Measurements from ENCODE around the gene HSPA4.
"Not testable (repeated sequence)": the region's sequence is repeated elsewhere in the genome, so short reads cannot be mapped to it uniquely, and the experiment has no call there.

Gene HSPA4

GRCh38 chr5:133121611-133122150, 69.9 kb downstream of the HSPA4 start:
- no peak for DNase-seq (ENCODE audit: low read depth in 1 of 2, low spot score in 1 of 2)

GRCh38 chr5:133122711-133123110, 70.9 kb downstream of the HSPA4 start:
- no peak for DNase-seq (ENCODE audit: low read depth in 1 of 2, low spot score in 1 of 2)

DNA sequence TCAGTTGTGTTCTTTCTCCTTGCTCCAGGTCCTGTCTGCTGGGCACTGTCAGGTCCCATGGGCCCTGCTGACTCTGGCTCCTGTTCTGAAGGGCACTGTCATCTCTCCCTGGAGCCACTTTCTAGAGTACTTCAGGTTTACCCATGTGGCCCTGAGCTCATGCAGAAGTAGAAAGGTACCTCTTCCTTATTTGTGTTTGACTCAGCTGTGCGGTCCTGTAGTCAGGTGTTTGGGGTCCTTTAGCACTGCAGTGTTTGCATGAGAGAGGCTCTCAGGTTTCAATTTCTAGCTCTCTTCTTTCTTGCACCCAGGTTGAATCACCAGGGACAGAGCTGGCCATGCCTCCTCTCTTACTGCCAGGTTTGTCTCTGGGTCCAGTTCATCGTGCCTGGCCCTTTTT, 71.5 kb downstream of the HSPA4 start:
- no peak for DNase-seq (ENCODE audit: low read depth in 1 of 2, low spot score in 1 of 2)

GRCh38 chr5:133124891-133125290, 73.1 kb downstream of the HSPA4 start:
- DNase-seq (ENCODE audit: low read depth in 1 of 2, low spot score in 1 of 2): no peak

- DNase-seq (ENCODE audit: low read depth in 1 of 2, low spot score in 1 of 2): no peak
Observed at GRCh38 chr5:133128066-133128465, 76.3 kb downstream of the HSPA4 start.

DNA sequence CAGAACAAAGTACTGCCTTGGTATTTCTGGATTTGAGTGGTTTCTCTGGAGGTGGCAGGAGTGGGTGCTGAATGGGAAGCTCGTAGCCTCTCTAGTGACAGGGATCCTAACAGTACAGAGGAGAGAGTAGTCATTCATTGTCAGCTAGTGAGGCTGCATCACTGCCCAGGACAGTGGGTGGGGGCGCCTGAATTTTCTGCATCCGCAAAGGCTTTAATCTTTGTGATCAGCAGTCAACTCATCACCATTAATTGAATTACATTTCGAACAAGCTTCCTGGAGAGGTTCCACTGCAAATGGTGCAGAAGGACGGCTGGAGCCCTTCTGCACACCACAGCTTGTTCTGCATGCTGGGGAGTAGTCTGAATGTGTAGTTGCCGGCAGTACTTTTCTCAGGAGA, 77.5 kb downstream of the HSPA4 start:
- DNase-seq (ENCODE audit: low read depth in 1 of 2, low spot score in 1 of 2): no peak

DNA sequence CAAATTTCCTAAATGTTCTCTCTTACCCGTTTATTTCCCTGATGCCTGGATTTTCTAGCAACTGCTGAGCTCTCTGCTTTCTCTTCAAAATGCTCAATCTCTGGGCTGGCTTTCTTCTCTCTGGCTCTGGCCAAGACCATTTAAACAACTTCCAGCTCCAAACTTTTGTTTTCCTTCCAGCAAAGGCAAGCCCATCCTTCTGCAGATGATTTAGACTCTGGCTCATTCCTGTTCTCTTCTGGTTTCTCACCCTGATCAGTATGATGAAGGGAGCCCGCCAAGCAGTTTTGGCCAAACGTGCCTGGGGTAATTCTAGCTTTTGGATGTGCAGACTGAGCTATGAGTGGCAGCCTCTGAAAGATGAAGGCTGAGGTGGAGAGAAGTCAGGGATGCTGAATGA, 78.1 kb downstream of the HSPA4 start:
- no peak for DNase-seq (ENCODE audit: low read depth in 1 of 2, low spot score in 1 of 2)

DNA sequence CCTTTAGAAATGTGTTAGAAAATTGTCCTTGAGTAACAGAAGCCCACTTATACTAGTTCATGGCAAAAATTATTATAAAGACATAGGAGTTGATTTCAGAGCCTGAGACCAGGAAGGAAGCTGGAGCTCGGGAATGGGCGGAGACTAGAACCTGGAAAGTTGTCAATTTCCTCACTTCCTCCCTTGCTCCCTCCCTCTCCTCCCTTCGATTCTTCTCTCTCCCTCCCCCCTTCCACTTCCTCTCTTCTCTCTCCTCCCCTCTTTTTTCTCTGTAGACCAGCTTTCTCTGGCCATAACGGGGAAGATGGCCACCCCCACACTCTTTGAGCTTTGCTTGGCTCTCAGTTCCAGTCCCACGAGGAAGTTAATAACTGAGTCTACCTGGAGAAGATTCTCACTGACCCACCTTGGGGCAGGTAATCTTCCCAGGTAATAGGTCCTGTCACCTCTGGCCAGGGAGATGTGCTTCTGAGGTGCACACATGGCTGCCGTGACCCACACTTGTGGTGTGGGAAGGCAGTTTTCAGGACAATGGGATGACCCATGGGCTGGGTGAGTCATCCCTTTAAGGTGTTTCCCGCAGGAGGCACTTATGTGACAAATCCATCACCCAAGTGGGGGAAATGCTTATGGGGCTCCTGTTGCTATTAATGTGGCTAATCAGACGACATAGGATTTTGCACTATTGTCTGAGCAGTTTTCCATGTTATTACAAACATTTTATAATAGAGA, 78.7 kb downstream of the HSPA4 start:
- DNase-seq (ENCODE audit: low read depth in 1 of 2, low spot score in 1 of 2): no peak

DNA sequence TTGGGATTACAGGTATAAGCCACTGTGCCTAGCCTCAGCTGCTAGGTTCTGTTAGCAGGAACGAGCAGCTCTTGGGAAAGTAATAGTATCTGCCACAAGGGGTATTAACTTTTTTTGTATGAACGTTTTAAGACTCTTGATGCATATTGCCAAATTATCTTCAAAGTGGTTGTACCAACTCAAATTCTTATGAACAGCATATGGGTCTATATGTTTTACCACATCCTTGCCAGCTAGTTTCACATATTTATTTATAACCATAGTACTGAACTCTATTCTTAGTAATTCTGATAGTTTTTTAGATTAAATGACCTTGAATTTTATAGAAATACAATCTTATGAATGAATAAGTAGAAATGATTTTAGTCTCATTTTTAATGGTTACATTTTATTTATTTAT, 80.9 kb downstream of the HSPA4 start:
- no peak for DNase-seq (ENCODE audit: low read depth in 1 of 2, low spot score in 1 of 2)

GRCh38 chr5:133133241-133133640, 81.4 kb downstream of the HSPA4 start:
- not testable (repeated sequence) for DNase-seq (ENCODE audit: low read depth in 1 of 2, low spot score in 1 of 2)

GRCh38 chr5:133136890-133137289, 85.1 kb downstream of the HSPA4 start:
- DNase-seq (ENCODE audit: low read depth in 1 of 2, low spot score in 1 of 2): not testable (repeated sequence)

DNA sequence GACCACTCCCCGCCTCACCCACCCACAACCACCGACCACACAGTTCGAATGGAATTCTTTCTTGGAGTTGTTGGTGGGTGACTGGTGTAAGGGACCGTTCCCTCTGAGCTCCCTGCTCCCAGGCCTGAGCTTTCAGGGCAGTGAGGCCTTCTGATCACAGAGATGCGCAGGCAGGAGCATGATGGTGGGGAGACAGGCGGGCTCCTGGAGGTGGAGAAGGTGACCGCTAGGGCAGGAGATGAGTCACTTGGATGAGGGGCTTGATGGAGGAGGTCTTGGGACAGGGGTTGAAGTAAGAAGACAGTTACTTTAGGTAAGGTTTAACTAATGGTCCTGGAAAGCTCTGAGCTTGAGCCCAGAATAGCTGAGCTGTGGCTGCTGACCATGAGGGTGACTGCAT, 88.5 kb downstream of the HSPA4 start:
- no peak for DNase-seq (ENCODE audit: low read depth in 1 of 2, low spot score in 1 of 2)

DNA sequence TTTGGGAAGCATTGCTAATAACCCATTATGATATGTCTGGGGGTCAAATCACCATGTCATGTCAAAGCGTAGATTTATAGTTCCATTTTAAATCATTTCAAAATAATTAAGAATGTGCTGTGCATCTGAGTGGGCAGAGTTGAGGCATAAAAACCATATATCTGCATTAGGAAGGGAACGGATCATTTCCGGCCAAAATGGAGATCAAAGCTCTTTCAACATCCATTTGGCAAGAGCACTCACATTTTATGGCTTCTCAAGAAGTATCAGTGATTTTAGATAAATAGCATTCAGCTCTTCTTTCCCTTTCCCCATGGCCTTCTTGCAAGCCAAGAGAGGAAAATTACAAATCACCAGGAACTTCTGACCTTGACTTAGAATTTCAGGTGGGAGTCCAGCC, 89.9 kb downstream of the HSPA4 start:
- no peak for DNase-seq (ENCODE audit: low read depth in 1 of 2, low spot score in 1 of 2)

DNA sequence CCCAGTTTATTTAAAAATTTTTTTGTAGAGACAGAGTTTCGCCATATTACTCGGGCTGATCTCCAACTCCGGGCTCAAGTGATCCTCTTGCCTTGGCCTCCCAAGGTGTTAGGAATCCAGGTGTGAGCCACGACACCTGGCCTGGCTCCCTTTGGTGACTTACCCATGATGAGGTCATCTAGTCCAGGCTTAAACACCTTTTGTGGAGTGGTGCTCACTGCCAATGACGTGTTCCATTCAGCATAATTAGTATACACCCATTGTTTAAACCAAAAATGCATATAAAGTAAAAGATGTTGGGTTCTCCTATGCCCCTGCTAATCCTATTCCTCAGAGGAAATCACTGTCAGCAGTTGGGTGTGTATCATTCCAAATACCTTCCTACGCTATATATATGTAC, 91.0 kb downstream of the HSPA4 start:
- no peak for DNase-seq (ENCODE audit: low read depth in 1 of 2, low spot score in 1 of 2)

DNA sequence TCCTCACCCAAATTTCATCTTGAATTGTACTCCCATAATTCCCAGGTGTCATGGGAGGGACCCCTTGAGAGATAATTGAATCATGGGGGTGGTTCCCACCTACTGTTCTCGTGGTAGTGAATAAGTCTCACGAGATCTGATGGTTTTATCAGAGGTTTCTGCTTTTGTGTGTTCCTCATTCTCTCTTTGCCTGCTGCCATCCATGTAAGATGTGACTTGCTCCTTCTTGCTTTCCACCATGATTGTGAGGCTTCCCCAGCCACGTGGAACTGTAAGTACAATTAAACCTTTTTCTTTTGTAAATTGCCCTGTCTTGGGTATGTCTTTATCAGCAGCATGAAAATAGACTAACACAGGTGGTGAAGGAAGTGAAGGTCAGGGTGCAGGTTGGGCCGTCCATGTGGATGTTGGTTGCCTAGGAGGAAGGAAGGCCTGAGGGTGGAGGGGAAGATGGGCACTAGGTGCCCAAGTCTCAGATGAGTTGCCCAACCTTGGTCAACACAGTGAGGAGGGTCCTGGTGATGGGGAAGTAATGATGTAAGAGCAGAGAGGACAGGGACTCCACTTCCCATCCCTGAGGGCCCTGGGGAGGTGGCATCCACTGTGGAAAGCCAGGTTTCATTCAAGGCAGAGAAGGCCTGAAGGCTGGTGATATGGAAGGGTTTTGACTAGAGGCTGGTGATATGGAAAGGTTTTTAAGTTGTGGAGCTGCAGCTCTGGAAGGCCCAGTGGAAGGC, 92.6 kb downstream of the HSPA4 start:
- no peak for DNase-seq (ENCODE audit: low read depth in 1 of 2, low spot score in 1 of 2)

- no peak for DNase-seq (ENCODE audit: low read depth in 1 of 2, low spot score in 1 of 2)
Observed at GRCh38 chr5:133145436-133146170, 93.8 kb downstream of the HSPA4 start.

- DNase-seq (ENCODE audit: low read depth in 1 of 2, low spot score in 1 of 2): no peak
Observed at GRCh38 chr5:133147411-133147810, 95.6 kb downstream of the HSPA4 start.

GRCh38 chr5:133147815-133148567, 96.2 kb downstream of the HSPA4 start:
- no peak for DNase-seq (ENCODE audit: low read depth in 1 of 2, low spot score in 1 of 2)

DNA sequence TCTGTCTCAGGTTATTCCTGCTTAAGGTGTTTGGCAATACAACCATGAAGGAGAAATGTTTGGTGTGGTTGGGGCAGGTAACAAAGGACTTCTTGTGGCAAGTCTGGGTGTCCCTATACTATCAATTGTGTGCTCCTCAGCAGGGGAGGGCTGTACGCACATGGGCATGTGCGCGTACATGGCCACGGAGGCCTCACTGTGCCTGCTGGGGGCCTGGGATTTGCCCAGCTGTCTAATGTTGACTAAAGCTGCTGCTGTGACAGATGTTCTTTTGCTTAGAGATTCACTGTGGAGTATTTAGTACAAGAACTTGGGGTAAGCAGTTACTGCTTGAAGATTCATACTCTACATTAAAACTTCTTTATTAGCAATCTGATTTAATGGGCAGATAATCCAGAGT, 97.5 kb downstream of the HSPA4 start:
- no peak for DNase-seq (ENCODE audit: low read depth in 1 of 2, low spot score in 1 of 2)

DNA sequence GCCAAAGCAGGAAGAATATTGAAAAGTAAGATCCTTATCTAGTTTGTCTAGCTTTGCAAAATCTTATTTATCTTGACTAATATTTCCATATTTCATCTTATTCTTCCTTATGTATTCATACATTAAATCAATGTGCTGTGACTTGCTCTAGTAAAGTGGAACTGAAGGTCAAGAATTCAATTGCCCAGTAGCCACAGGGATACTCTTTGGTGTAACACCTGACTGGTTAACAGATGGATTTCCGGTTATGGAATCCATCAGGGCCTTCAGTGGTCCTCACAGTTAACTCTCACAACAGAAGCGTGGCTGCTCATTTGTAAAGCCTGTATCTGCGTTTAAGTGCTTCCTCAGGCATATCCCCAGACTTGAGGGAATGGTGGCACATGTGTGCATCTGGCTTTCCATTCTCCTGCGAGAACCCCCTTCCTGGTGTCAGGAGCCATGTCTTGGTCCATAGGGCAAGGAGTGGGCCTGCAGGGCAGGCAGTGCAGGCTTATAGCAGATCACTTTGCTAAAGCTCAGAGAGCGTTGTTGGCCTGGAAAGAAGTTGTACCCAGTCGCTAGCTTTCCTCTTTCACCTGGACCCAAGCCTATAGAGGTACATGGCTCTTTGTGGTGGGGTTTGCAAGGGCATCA, 99.2 kb downstream of the HSPA4 start:
- DNase-seq (ENCODE audit: low read depth in 1 of 2, low spot score in 1 of 2): no peak

All from activated T-helper 1 cell treated with anti-CD3 and anti-CD28 coated beads, Interleukin-2, amount 50 U/mL, for 16 hours (primary cell).